H54 (cell line): ENCODE data around the gene RAD50.
"Not testable (repeated sequence)": the region's sequence is repeated elsewhere in the genome, so short reads cannot be mapped to it uniquely, and the experiment has no call there.

Experiments
- DNase-seq: peaks from one replicate; pipeline ENCODE4 v3.0.0; 2011; ENCODE audit warnings: low spot score, mixed read lengths; ENCODE audit not compliant: insufficient read length
- FAIRE-seq: peaks from 3 replicates; lab custom pipeline; 2011; peaks lifted over from hg19 to GRCh38; lab: Jason Lieb, UNC
- POLR2A ChIP-seq: IDR thresholded peaks from 2 replicates; pipeline ENCODE4 v1.6.1; 2011; ENCODE audit warnings: low read depth, mild to moderate bottlenecking, low read length

RAD50 gene

GRCh38 chr5:132556763-132557477, at the start of gene RAD50:
TSS of gene RAD50 (plus strand) at chr5:132556977. CDS start at chr5:132557325, 348 bp downstream.
- DNase-seq (peak; percentile 90), FAIRE-seq (peak; percentile 89)
- peak; percentile 94 for TF ChIP-seq POLR2A

DNA sequence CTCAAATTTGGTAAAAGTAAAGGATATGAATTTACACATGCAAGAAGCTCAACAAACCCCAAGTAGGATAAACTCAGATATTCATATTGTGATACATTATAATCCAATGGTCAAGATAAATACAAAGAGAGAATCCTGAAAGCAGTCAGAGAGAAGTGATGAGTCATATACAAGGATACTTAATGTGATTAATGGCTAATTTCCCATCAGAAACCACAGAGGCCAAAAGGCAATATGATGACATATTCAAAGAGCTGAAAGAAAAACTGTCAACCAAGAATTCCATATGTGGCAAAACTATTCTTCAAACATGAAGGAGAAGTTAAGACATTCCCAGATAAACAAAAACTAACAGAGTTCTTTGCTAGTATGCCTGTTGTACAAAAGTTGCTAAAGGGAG, 46.7 kb upstream of the RAD50 start:
- FAIRE-seq = peak; percentile 67
- TF ChIP-seq POLR2A = no peak
- no peak for DNase-seq

GRCh38 chr5:132513618-132514336, 43.0 kb upstream of the RAD50 start:
- not testable (repeated sequence) for FAIRE-seq

DNA sequence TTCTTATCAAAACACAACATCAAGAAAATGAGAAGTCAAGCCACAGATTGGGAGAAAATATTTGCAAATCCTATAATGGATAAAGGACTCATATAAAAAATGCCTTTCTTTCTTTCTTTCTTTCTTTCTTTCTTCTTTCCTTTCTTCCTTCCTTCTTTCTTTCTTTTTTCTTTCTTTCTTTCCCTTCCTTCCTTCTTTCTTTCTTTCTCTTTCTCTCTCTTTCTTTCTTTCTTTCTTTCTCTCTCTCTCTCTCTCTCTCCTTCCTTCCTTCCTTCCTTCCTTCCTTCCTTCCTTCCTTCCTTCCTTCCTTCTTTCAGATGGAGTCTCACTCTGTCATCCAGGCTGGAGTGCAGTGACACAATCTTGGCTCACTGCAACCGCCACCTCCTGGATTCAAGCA, 34.7 kb upstream of the RAD50 start:
- not testable (repeated sequence) for FAIRE-seq, DNase-seq

More at GRCh38 chr5:132513618-132514336, 43.0 kb upstream of the RAD50 start:
- not testable (repeated sequence) for DNase-seq

GRCh38 chr5:132524877-132525276, 31.9 kb upstream of the RAD50 start:
- DNase-seq, FAIRE-seq: not testable (repeated sequence)

DNA sequence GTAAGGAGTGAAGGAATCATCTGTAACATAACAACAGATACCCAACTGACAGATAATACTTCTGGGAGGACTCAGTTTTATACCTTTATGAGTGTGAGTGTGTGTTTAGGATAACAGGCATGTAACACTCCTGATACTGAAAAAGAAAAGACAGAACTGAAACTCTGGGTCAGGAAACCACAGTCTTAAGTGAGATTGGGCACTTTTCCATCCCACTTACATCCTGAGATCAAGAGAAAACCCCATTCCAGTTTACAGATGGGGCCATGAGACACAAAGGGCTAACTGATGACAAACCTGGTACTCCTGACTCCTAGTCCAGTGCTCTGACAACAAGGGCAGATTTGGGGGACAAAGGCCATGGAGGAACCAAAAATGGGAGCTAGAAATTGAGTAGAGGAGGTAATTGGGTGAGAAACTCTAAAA, 31.5 kb upstream of the RAD50 start:
- DNase-seq = no peak
- FAIRE-seq = no peak

GRCh38 chr5:132526290-132526973, 30.3 kb upstream of the RAD50 start:
- no peak for TF ChIP-seq POLR2A
- FAIRE-seq (no peak), DNase-seq (peak; percentile 64)

More for the DNA sequence above, 31.5 kb upstream of the RAD50 start:
- TF ChIP-seq POLR2A = no peak

DNA sequence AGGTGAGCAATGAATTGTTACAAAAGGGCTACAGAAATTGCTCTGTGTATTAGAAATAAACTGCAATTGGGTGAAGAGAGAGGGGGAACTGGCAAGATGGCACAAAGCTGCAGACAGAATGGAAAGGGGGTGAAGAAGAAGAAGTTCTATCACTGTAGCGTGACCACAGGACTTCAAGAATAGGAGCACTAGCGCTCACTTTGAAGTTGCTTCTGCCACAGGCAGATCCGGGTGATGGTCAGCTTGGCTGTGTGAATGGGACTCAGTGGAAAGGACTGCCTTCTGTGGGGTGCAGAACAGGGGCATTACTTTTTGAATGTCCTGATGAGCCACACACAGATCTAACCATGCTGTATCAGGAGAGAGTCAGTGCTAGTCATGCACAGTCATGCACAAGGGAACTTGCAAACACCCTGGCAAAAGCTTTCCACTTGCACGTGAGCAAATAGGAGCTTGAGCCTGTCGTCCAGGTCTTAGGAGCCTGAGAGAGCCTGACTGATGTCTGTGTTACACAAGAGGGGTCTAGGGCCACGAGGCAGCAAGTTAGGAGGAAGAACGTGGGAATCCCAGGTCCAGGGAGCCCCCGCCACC, 29.7 kb upstream of the RAD50 start:
- FAIRE-seq = no peak
- DNase-seq = no peak
- no peak for TF ChIP-seq POLR2A

GRCh38 chr5:132528021-132528420, 28.8 kb upstream of the RAD50 start:
- no peak for FAIRE-seq
- DNase-seq = no peak
- no peak for TF ChIP-seq POLR2A

- FAIRE-seq (no peak), DNase-seq (no peak)
- no peak for TF ChIP-seq POLR2A
These were observed 27.7 kb upstream of the RAD50 start for GRCh38 chr5:132528866-132529634.

DNA sequence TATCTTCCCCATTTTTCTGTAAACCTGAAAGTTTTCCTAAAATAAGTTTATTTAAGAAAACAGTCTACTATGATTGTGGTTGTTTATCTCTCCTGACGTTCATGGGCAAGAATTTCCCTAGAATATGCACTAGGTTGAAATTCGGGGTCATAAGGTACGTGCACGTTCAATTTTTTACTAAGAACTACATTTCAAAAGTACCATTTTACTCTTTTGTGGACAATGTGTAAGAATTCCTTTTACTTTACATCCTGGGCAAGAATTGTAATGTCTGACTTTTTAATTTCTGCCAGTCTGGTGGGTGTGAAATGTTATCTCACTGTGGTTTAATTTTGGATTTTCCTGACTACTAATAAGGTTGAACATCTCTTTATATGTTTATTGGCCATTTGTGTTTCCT, 25.8 kb upstream of the RAD50 start:
- TF ChIP-seq POLR2A = no peak
- FAIRE-seq = no peak
- DNase-seq = no peak

DNA sequence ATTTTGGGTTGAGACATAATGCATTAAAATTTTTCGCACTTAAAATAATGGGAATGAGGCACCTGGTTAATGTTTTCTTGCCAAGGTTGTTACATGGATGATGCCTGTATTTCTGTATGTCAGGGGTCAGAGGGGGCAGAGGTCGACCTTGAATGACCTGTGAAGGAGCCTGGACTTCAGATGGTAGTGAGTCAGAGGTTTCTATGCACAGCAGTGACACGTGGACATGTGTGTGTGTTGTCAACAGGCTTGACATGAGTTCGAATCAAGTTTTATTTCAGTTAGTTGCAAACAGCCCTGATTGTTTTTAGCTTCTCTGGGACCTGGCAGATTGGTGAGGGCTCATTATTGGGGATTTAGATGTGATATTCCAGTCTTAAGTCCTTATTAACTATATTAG, 17.1 kb upstream of the RAD50 start:
- FAIRE-seq (no peak), DNase-seq (no peak)
- no peak for TF ChIP-seq POLR2A

GRCh38 chr5:132540149-132540548, 16.6 kb upstream of the RAD50 start:
- FAIRE-seq (no peak), DNase-seq (no peak)
- TF ChIP-seq POLR2A = no peak
